ENCODE measurements around the gene LAMC2.
"Not testable (repeated sequence)": the region's sequence is repeated elsewhere in the genome, so short reads cannot be mapped to it uniquely, and the experiment has no call there.

Gene LAMC2

GRCh38 chr1:183239793-183240525 is 53.9 kb downstream of the LAMC2 start:
- DNase-seq = no peak

- no peak for DNase-seq
These were observed 54.4 kb downstream of the LAMC2 start for GRCh38 chr1:183240526-183240825.

- not testable (repeated sequence) for DNase-seq
These were observed 54.8 kb downstream of the LAMC2 start for GRCh38 chr1:183240853-183241252.

- no peak for DNase-seq
These were observed 55.4 kb downstream of the LAMC2 start for GRCh38 chr1:183241471-183241870.

GRCh38 chr1:183242556-183242955 is 56.5 kb downstream of the LAMC2 start:
- DNase-seq = no peak

- DNase-seq = no peak
These were observed 57.3 kb downstream of the LAMC2 start for GRCh38 chr1:183243161-183244050.

- no peak for DNase-seq
These were observed 58.4 kb downstream of the LAMC2 start for GRCh38 chr1:183244466-183244865.

- DNase-seq = no peak
These were observed 59.3 kb downstream of the LAMC2 start for GRCh38 chr1:183245357-183245756.

- no peak for DNase-seq
These were observed 60.4 kb downstream of the LAMC2 start for GRCh38 chr1:183246436-183246835.

- DNase-seq = no peak
These were observed 61.0 kb downstream of the LAMC2 start for GRCh38 chr1:183247066-183247465.

GRCh38 chr1:183247484-183247883 is 61.4 kb downstream of the LAMC2 start:
- no peak for DNase-seq

GRCh38 chr1:183247931-183248330 is 61.9 kb downstream of the LAMC2 start:
- no peak for DNase-seq

- no peak for DNase-seq
These were observed 63.1 kb downstream of the LAMC2 start for GRCh38 chr1:183248989-183249691.

GRCh38 chr1:183249941-183250452 is 63.9 kb downstream of the LAMC2 start:
- no peak for DNase-seq

GRCh38 chr1:183251101-183251958 is 65.3 kb downstream of the LAMC2 start:
- no peak for DNase-seq

- no peak for DNase-seq
These were observed 65.9 kb downstream of the LAMC2 start for GRCh38 chr1:183251959-183252450.

- DNase-seq = no peak
These were observed 69.0 kb downstream of the LAMC2 start for GRCh38 chr1:183255073-183255472.

- DNase-seq = no peak
These were observed 73.9 kb downstream of the LAMC2 start for GRCh38 chr1:183259924-183260323.

GRCh38 chr1:183262628-183263200 is 76.7 kb downstream of the LAMC2 start:
- no peak for DNase-seq

GRCh38 chr1:183263886-183264602 is 78.0 kb downstream of the LAMC2 start:
- no peak for DNase-seq

Measured in NCI-H1417 (cell line).